ENCODE results near the gene KCNIP1.
"Not testable (repeated sequence)": the region's sequence is repeated elsewhere in the genome, so short reads cannot be mapped to it uniquely, and the experiment has no call there.

KCNIP1 gene

GRCh38 chr5:170749911-170750431 is 246.2 kb downstream of the KCNIP1 start:
- DNase-seq (ENCODE audit: low read depth), result no peak

GRCh38 chr5:170750791-170751190 is 247.0 kb downstream of the KCNIP1 start:
- no peak for DNase-seq (ENCODE audit: low read depth)

- DNase-seq (ENCODE audit: low read depth), result no peak
Observed at GRCh38 chr5:170751631-170752030, 247.8 kb downstream of the KCNIP1 start.

GRCh38 chr5:170752257-170753215 is 248.7 kb downstream of the KCNIP1 start:
- DNase-seq (ENCODE audit: low read depth), result no peak

GRCh38 chr5:170753311-170753710 is 249.5 kb downstream of the KCNIP1 start:
- no peak for DNase-seq (ENCODE audit: low read depth)

GRCh38 chr5:170754508-170754907 is 250.7 kb downstream of the KCNIP1 start:
- not testable (repeated sequence) for DNase-seq (ENCODE audit: low read depth)

GRCh38 chr5:170755679-170756456 is 252.0 kb downstream of the KCNIP1 start:
- no peak for DNase-seq (ENCODE audit: low read depth)

GRCh38 chr5:170756691-170757090 is 252.9 kb downstream of the KCNIP1 start:
- no peak for DNase-seq (ENCODE audit: low read depth)

- no peak for DNase-seq (ENCODE audit: low read depth)
Observed at GRCh38 chr5:170757182-170757601, 253.4 kb downstream of the KCNIP1 start.

- DNase-seq (ENCODE audit: low read depth), result no peak
Observed at GRCh38 chr5:170757669-170758068, 253.8 kb downstream of the KCNIP1 start.

- no peak for DNase-seq (ENCODE audit: low read depth)
Observed at GRCh38 chr5:170758481-170758880, 254.7 kb downstream of the KCNIP1 start.

- no peak for DNase-seq (ENCODE audit: low read depth)
Observed at GRCh38 chr5:170760113-170760512, 256.3 kb downstream of the KCNIP1 start.

GRCh38 chr5:170761048-170761707 is 257.4 kb downstream of the KCNIP1 start:
- DNase-seq (ENCODE audit: low read depth), result no peak

GRCh38 chr5:170761708-170762066 is 257.9 kb downstream of the KCNIP1 start:
- DNase-seq (ENCODE audit: low read depth), result no peak

- DNase-seq (ENCODE audit: low read depth), result not testable (repeated sequence)
Observed at GRCh38 chr5:170762298-170762697, 258.5 kb downstream of the KCNIP1 start.

GRCh38 chr5:170765868-170766267 is 262.0 kb downstream of the KCNIP1 start:
- not testable (repeated sequence) for DNase-seq (ENCODE audit: low read depth)

GRCh38 chr5:170769246-170769645 is 265.4 kb downstream of the KCNIP1 start:
- DNase-seq (ENCODE audit: low read depth), result no peak

- no peak for DNase-seq (ENCODE audit: low read depth)
Observed at GRCh38 chr5:170769898-170770416, 266.1 kb downstream of the KCNIP1 start.

GRCh38 chr5:170771496-170771895 is 267.7 kb downstream of the KCNIP1 start:
- DNase-seq (ENCODE audit: low read depth), result no peak

GRCh38 chr5:170773024-170773985 is 269.5 kb downstream of the KCNIP1 start:
- DNase-seq (ENCODE audit: low read depth), result no peak

GRCh38 chr5:170774831-170775230 is 271.0 kb downstream of the KCNIP1 start:
- no peak for DNase-seq (ENCODE audit: low read depth)
